Natural killer cell (primary cell): Measurements from ENCODE around the gene MOB2. TPM values are rescaled to one million over a fixed set of nuclear protein-coding genes. Genes with fewer than 3 reads are reported as not detected.
A peak's percentile ranks its signal among the peaks of the same experiment; 100 is the strongest.

Source experiments
- ATAC-seq, 3 donors: fragments of 150-1000 bp in 2 of 3; fragments of 200-7000 bp in 1 of 3; cut with Tn5 transposase; 1 replicate in 1 of 3; 2 replicates in 2 of 3; pipeline ENCODE4 v1.10.0; 2021; ENCODE audit warnings: mild to moderate bottlenecking in 2 of 3, moderate library complexity in 2 of 3
- DNase-seq, 2 donors: peaks; one replicate each; pipeline versions ENCODE4 v3.0.0 to v3.0.0-alpha.2; 2013 to 2021; ENCODE audit warnings: mixed read lengths in 1 of 2
- H3K27ac ChIP-seq: one replicate; pipeline ENCODE4 v1.5.1; 2013; ENCODE audit warnings: mild to moderate bottlenecking, low read length
- H3K27me3 ChIP-seq: one replicate; pipeline ENCODE4 v1.6.1; 2013; ENCODE audit warnings: low read length; ENCODE audit not compliant: control insufficient read depth, insufficient read depth
- H3K36me3 ChIP-seq: one replicate; pipeline ENCODE4 v1.6.1; 2013; ENCODE audit warnings: low read length; ENCODE audit not compliant: control insufficient read depth, insufficient read depth
- H3K4me1 ChIP-seq: one replicate; pipeline ENCODE4 v1.6.1; 2013; ENCODE audit warnings: low read length; ENCODE audit not compliant: control insufficient read depth, insufficient read depth
- H3K4me3 ChIP-seq: one replicate; pipeline ENCODE4 v1.5.1; 2013; ENCODE audit warnings: low read length
- H3K9me3 ChIP-seq: one replicate; pipeline ENCODE4 v1.6.1; 2013; ENCODE audit warnings: low read length; ENCODE audit not compliant: control insufficient read depth, insufficient read depth
- H3K27ac Mint-ChIP-seq, 2 donors: one replicate each; pipeline ENCODE4 v1.8.0; 2022; ENCODE audit warnings: mild to moderate bottlenecking in 2 of 2, mixed read lengths in 2 of 2, moderate library complexity in 1 of 2
- H3K27me3 Mint-ChIP-seq, 2 donors: one replicate each; pipeline ENCODE4 v1.8.0; 2022; ENCODE audit warnings: low read depth in 2 of 2, mixed read lengths in 2 of 2
- H3K36me3 Mint-ChIP-seq: one replicate; pipeline ENCODE4 v1.8.0; 2022; ENCODE audit warnings: mixed read lengths
- H3K4me1 Mint-ChIP-seq, 2 donors: one replicate each; pipeline ENCODE4 v1.8.0; 2022; ENCODE audit warnings: mixed read lengths in 2 of 2
- H3K4me3 Mint-ChIP-seq: one replicate; pipeline ENCODE4 v1.8.0; 2022; ENCODE audit warnings: mild to moderate bottlenecking, moderate library complexity, mixed read lengths
- H3K9me3 Mint-ChIP-seq, 2 donors: one replicate each; pipeline ENCODE4 v1.8.0; 2022; ENCODE audit warnings: mixed read lengths in 2 of 2
- WGBS: methylation state at CpG from one replicate; pipeline ENCODE4 v1.1.7; 2013; ENCODE audit warnings: missing lambda C conversion rate; ENCODE audit not compliant: insufficient coverage; 5-methylcytosine and 5-hydroxymethylcytosine counted together
- intact Hi-C: fragments of 100-400 bp; cut with micrococcal nuclease; formaldehyde crosslinking; loops from one replicate; pipeline ENCODE4 v1.14.2; 2022
- total RNA-seq, 4 donors: library from RNA; stranded (reverse); fragments of 120-200 nt in 1 of 4; gene quantifications; one replicate each; pipeline versions ENCODE4 v1.2.3 to v1.2.4, GENCODE V29; 2013 to 2022
- TF ChIP-seq, protein P1 (sequence below): fragments of 200-600 bp; IDR thresholded peaks from one replicate; pipeline ENCODE4 v1.8.0; 2022; ENCODE audit warnings: antibody characterized with exemption

MOB2 gene
- total RNA-seq, 3 donors from 2014 or later (not counting 1 experiment from before 2014, with no cell fraction given) = 61.9 to 79.6 (median 78.5) TPM

DNA sequence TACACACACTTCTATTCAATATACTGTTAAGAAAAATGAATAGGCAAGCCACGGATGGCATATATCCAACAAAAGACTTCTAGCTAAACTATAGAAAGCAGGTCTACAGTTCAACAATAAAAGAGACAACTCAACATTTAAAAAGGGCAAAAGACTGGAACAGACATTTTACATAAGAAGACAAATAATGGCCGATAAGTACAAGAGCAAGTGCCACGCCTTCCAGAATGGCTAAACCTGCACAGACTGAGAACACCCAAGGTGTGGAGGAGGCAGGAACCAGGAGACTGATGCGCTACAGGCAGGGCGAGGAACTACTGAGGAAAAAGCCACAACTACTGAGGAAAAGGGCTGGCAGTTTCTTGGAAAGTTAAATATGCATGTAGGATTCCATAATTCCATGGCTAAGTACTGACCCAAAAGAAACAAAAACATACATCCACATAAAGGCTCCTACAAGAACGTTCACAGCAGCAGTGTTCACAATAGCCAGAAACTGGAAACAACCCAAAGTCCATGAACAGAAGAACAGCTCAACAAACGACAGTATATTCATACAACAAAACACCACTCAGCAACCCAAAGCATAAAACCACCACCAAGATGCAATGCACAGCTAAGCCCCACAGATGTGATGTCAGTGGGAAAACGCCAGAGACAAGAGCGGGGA is 9.6 kb upstream of the MOB2 start:
- H3K4me1 ChIP-seq = peaks cover 5% of the 10 kb centered on the region
- Mint-ChIP-seq H3K9me3 (no peaks in the 10 kb centered on the region), H3K27me3 (no peaks in the 10 kb centered on the region), H3K4me3 (no peak overlapping the region), H3K27ac (peak overlapping the region; percentile 48 to 78), H3K4me1 (peaks cover 67 to 78% of the 10 kb centered on the region in 2 donors), H3K36me3 (no peaks in the 10 kb centered on the region)
- no peak overlapping the region for H3K4me3 ChIP-seq
- H3K27ac ChIP-seq = no peak overlapping the region
- 84% methylated on average over 9 of the region's 9 CpGs for WGBS
- DNase-seq = no peak
- no peak for ATAC-seq
- H3K36me3 ChIP-seq = no peaks in the 10 kb centered on the region
- H3K27me3 ChIP-seq = no peaks in the 10 kb centered on the region
- H3K9me3 ChIP-seq = no peaks in the 10 kb centered on the region
- intact Hi-C loops = no loop called here
- TF ChIP-seq, protein P1, sequence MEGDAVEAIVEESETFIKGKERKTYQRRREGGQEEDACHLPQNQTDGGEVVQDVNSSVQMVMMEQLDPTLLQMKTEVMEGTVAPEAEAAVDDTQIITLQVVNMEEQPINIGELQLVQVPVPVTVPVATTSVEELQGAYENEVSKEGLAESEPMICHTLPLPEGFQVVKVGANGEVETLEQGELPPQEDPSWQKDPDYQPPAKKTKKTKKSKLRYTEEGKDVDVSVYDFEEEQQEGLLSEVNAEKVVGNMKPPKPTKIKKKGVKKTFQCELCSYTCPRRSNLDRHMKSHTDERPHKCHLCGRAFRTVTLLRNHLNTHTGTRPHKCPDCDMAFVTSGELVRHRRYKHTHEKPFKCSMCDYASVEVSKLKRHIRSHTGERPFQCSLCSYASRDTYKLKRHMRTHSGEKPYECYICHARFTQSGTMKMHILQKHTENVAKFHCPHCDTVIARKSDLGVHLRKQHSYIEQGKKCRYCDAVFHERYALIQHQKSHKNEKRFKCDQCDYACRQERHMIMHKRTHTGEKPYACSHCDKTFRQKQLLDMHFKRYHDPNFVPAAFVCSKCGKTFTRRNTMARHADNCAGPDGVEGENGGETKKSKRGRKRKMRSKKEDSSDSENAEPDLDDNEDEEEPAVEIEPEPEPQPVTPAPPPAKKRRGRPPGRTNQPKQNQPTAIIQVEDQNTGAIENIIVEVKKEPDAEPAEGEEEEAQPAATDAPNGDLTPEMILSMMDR = no peak

DNA sequence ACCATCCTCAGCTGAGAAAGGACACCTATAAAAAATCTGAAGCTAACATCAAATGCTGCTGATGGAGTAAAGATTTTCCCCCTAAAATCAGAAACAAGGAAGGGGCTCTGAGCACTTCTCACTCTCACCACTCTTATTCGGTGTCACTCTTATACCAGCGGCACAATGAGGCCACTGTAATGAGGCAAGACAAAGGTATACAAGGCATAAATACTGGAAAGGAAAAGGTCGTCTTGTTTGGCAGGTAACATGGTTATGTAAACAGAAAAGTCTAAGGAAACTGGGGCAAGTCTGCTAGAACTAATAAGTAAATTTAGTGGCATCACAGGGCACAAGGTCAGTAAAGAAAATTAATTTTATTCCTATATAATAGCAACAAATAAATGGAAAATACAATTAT is 8.1 kb upstream of the MOB2 start:
- TF ChIP-seq, protein P1 = no peak
- Histone ChIP-seq H3K9me3 (no peaks in the 10 kb centered on the region), H3K36me3 (no peaks in the 10 kb centered on the region), H3K27ac (no peak overlapping the region), H3K4me3 (no peak overlapping the region), H3K4me1 (peaks cover 10% of the 10 kb centered on the region), H3K27me3 (no peaks in the 10 kb centered on the region)
- ATAC-seq = no peak
- intact Hi-C loops = no loop called here
- Mint-ChIP-seq H3K27ac (no peak overlapping the region), H3K36me3 (no peaks in the 10 kb centered on the region), H3K27me3 (no peaks in the 10 kb centered on the region), H3K9me3 (no peaks in the 10 kb centered on the region), H3K4me3 (no peak overlapping the region), H3K4me1 (peaks cover 61 to 65% of the 10 kb centered on the region in 2 donors)
- WGBS = 72% methylated on average over 3 of the region's 3 CpGs
- DNase-seq = no peak

DNA sequence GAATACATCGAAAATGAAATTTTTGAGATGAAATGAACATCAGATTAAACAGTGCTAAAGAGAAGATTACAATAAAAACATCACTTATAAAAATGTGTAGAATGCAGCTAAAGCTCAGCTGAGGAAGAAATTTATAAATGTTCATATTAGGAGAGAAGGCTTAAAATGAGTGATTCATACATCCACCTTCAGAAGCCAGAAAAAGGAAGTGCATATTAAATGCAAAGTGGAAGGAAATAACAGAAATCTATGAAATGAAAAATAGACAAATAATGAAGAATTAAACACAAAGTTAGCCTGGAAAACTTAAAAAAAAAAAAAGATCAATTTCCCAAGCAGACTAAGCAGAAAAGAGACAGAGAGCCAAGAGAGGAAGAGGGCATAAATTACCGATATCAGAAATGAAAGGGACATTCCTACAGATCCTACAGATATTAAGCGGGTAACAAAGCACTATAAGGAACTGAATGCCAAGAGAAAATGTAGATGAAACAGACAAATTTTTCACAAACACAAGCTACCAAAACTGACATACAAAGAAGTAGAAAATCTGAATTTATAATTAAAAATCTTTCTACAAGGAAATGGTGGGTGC is 7.2 kb upstream of the MOB2 start:
- peaks cover 17% of the 10 kb centered on the region for H3K4me1 ChIP-seq
- TF ChIP-seq, protein P1 = no peak
- ATAC-seq (no peak), DNase-seq (no peak)
- Mint-ChIP-seq H3K27me3 (no peaks in the 10 kb centered on the region), H3K4me1 (peaks cover 55 to 69% of the 10 kb centered on the region in 2 donors), H3K27ac (peak overlapping the region in 1 of 2 donors; percentile 14), H3K9me3 (no peaks in the 10 kb centered on the region), H3K36me3 (no peaks in the 10 kb centered on the region), H3K4me3 (no peak overlapping the region)
- intact Hi-C loops = no loop called here
- no CpG with 5 or more reads among the region's 3 CpGs for whole genome bisulfite sequencing
- no peak overlapping the region for H3K4me3 ChIP-seq
- no peaks in the 10 kb centered on the region for H3K36me3 ChIP-seq
- H3K9me3 ChIP-seq = no peaks in the 10 kb centered on the region
- no peak overlapping the region for H3K27ac ChIP-seq
- no peaks in the 10 kb centered on the region for H3K27me3 ChIP-seq
